HCT116 (cell line): ENCODE measurements around the gene CFB. TPM values are rescaled to one million over a fixed set of nuclear protein-coding genes. Genes with fewer than 3 reads are reported as not detected.

Experiments used
- ATAC-seq: fragments of 200-7000 bp; cut with Tn5 transposase; 2 replicates; pipeline ENCODE4 v1.9.1; 2020; ENCODE audit warnings: mild to moderate bottlenecking, moderate library complexity
- BruUV-seq: library from RNA; stranded (reverse); fragments of 400-500 nt; replicated peaks from 2 replicates; lab custom pipeline; 2021; lab: Mats Ljungman, UMichigan
- CTCF ChIA-PET: fragments of 300-600 bp; sonication (Branson Sonifier 250); formaldehyde crosslinking; loops from one replicate; lab custom pipeline; 2021; ENCODE audit warnings: antibody characterized with exemption; lab: Charles Lee
- POLR2A ChIA-PET: fragments of 300-600, 350-600 bp; sonication (Branson Sonifier 250); formaldehyde crosslinking; loops from one replicate; lab custom pipeline; 2021; ENCODE audit warnings: antibody characterized with exemption; lab: Charles Lee
- RAD21 ChIA-PET, 2 experiments: fragments of 300-600 bp; sonication (Branson Sonifier 250); formaldehyde crosslinking; loops; one replicate each; lab custom pipeline; 2023; ENCODE audit warnings: low total read pairs in 2 of 2; ENCODE audit not compliant: uncharacterized antibody in 2 of 2, unreplicated experiment in 2 of 2, low non-redundant PET in 1 of 2; lab: Charles Lee
- DNase-seq: peaks from one replicate; pipeline ENCODE4 v3.0.0-alpha.2; 2010; ENCODE audit warnings: low read depth, low spot score
- H2AFZ ChIP-seq: fragments of 200-600 bp; shearing (Covaris generic), sonication (generic); 2 replicates; pipeline ENCODE4 v1.6.1; 2017; ENCODE audit warnings: low read depth, mixed run types, mixed read lengths, antibody characterized with exemption, low read length; ENCODE audit not compliant: poor library complexity, severe bottlenecking
- H3K27ac ChIP-seq: 2 replicates; pipeline ENCODE4 v1.5.1; 2012; ENCODE audit warnings: low read depth, low read length
- H3K27me3 ChIP-seq: fragments of 200-600 bp; sonication (generic); 2 replicates; pipeline ENCODE4 v1.6.1; 2016; ENCODE audit warnings: mixed run types, low read length, mixed read lengths; ENCODE audit not compliant: insufficient read depth
- H3K36me3 ChIP-seq, 2 experiments: fragments of 200-500 bp in 1 of 2; fragments of 200-600 bp in 1 of 2; sonication (Bioruptor generic) in 1 of 2; sonication (generic) in 1 of 2; 2 replicates each; pipeline versions ENCODE4 v1.5.1 to v1.6.1; 2014 to 2016; ENCODE audit warnings: low read length in 2 of 2, inconsistent platforms in 1 of 2, mixed read lengths in 1 of 2, mixed run types in 1 of 2; ENCODE audit not compliant: insufficient read depth in 2 of 2, control insufficient read depth in 1 of 2
- H3K4me1 ChIP-seq, 2 experiments: fragments of 200-600 bp in 1 of 2; sonication (generic) in 1 of 2; 2 replicates each; pipeline versions ENCODE4 v1.5.1 to v1.6.1; 2012 to 2017; ENCODE audit warnings: low read length in 2 of 2, inconsistent platforms in 1 of 2, mild to moderate bottlenecking in 1 of 2, mixed read lengths in 1 of 2, mixed run types in 1 of 2, moderate library complexity in 1 of 2; ENCODE audit not compliant: insufficient read depth in 2 of 2, control insufficient read depth in 1 of 2
- H3K4me2 ChIP-seq: fragments of 200-600 bp; sonication (generic); 2 replicates; pipeline ENCODE4 v1.6.1; 2017; ENCODE audit warnings: mixed run types, low read length, mixed read lengths
- H3K4me3 ChIP-seq, 2 experiments: fragments of 200-600 bp in 1 of 2; sonication (generic) in 1 of 2; replicated peaks in 1 of 2; 2 replicates each; pipeline ENCODE4 v1.5.1; 2011 to 2016; ENCODE audit warnings: low read length in 2 of 2, control low read depth in 1 of 2, low read depth in 1 of 2, mild to moderate bottlenecking in 1 of 2, mixed read lengths in 1 of 2, mixed run types in 1 of 2
- H3K79me2 ChIP-seq: fragments of 200-600 bp; sonication (generic); 2 replicates; pipeline ENCODE4 v1.6.1; 2017; ENCODE audit warnings: mild to moderate bottlenecking, mixed run types, low read length, moderate library complexity, mixed read lengths; ENCODE audit not compliant: insufficient read depth
- H3K9ac ChIP-seq: fragments of 200-600 bp; sonication (generic); 2 replicates; pipeline ENCODE4 v1.6.1; 2016; ENCODE audit warnings: low read length, mixed read lengths
- H3K9me2 ChIP-seq: fragments of 200-600 bp; sonication (generic), shearing (Covaris generic); 2 replicates; pipeline ENCODE4 v1.6.1; 2017; ENCODE audit warnings: mixed run types, mild to moderate bottlenecking, moderate library complexity; ENCODE audit not compliant: insufficient read depth
- H3K9me3 ChIP-seq, 2 experiments: fragments of 200-500 bp in 1 of 2; fragments of 200-600 bp in 1 of 2; sonication (Bioruptor generic) in 1 of 2; sonication (generic) in 1 of 2; 2 replicates each; pipeline ENCODE4 v1.6.1; 2014 to 2017; ENCODE audit warnings: low read length in 2 of 2, mixed read lengths in 2 of 2, inconsistent platforms in 1 of 2, low read depth in 1 of 2, mild to moderate bottlenecking in 1 of 2, mixed run types in 1 of 2, moderate library complexity in 1 of 2; ENCODE audit not compliant: control insufficient read depth in 1 of 2, insufficient read depth in 1 of 2
- H4K20me1 ChIP-seq: fragments of 200-600 bp; sonication (generic), shearing (Covaris generic); 2 replicates; pipeline ENCODE4 v1.6.1; 2017; ENCODE audit warnings: mixed run types, mild to moderate bottlenecking, moderate library complexity; ENCODE audit not compliant: insufficient read depth
- CBX3 ChIP-seq: IDR thresholded peaks from 2 replicates; pipeline ENCODE4 v1.6.1; 2012; ENCODE audit warnings: low read depth
- CEBPB ChIP-seq: IDR thresholded peaks from 2 replicates; pipeline ENCODE4 v1.6.1; 2012; ENCODE audit warnings: low read depth
- ELF1 ChIP-seq: IDR thresholded peaks from 2 replicates; pipeline ENCODE4 v1.6.1; 2012; ENCODE audit warnings: low read depth, borderline replicate concordance
- JUND ChIP-seq: IDR thresholded peaks from 2 replicates; pipeline ENCODE4 v1.6.1; 2012
- MAX ChIP-seq: IDR thresholded peaks from 2 replicates; pipeline ENCODE4 v1.6.1; 2012
- POLR2A ChIP-seq: IDR thresholded peaks from 2 replicates; pipeline ENCODE4 v1.7.0; 2011; ENCODE audit warnings: borderline replicate concordance; ENCODE audit not compliant: insufficient read depth, insufficient read length; ENCODE audit errors: extremely low read depth
- POLR2AphosphoS5 ChIP-seq: IDR thresholded peaks from 2 replicates; pipeline ENCODE4 v1.6.1; 2011; ENCODE audit warnings: mild to moderate bottlenecking, low read depth, low read length, moderate library complexity
- SIN3A ChIP-seq: IDR thresholded peaks from 2 replicates; pipeline ENCODE4 v1.6.1; 2012; ENCODE audit warnings: low read depth
- SRF ChIP-seq: IDR thresholded peaks from 2 replicates; pipeline ENCODE4 v1.6.1; 2012; ENCODE audit warnings: low read depth
- TCF7L2 ChIP-seq: IDR thresholded peaks from 2 replicates; pipeline ENCODE4 v1.7.0; 2011; ENCODE audit warnings: borderline replicate concordance, inconsistent platforms; ENCODE audit not compliant: insufficient read depth, insufficient read length; ENCODE audit errors: extremely low read depth
- YY1 ChIP-seq: IDR thresholded peaks from 2 replicates; pipeline ENCODE4 v1.6.1; 2011; ENCODE audit warnings: low read length, low read depth, moderate library complexity, mild to moderate bottlenecking; ENCODE audit not compliant: insufficient replicate concordance; ENCODE audit errors: extremely low read depth
- ZFX ChIP-seq: fragments of 450-650 bp; IDR thresholded peaks from 2 replicates; pipeline ENCODE4 v1.6.1; 2017
- intact Hi-C: fragments of 100-400 bp; cut with micrococcal nuclease; formaldehyde crosslinking; loops from 2 replicates; pipeline ENCODE4 v1.10.0; 2022
- total RNA-seq: library from RNA; stranded (reverse); gene quantifications from one replicate; pipeline ENCODE4 v1.2.1, GENCODE V29; 2021; ENCODE audit not compliant: unreplicated experiment
- TF ChIP-seq, protein P1 (sequence below), 3 experiments: fragments of 200-600 bp in 1 of 3; sonication (generic) in 1 of 3; IDR thresholded peaks in 2 of 3; conservative IDR thresholded peaks in 1 of 3; 2 replicates each; pipeline ENCODE4 v1.5.1; 2012 to 2017; ENCODE audit warnings: low read depth in 2 of 3, low read length in 2 of 3, antibody characterized with exemption in 1 of 3, borderline replicate concordance in 1 of 3, control low read depth in 1 of 3, mild to moderate bottlenecking in 1 of 3, mixed read lengths in 1 of 3, mixed run types in 1 of 3, moderate library complexity in 1 of 3; ENCODE audit not compliant: insufficient read depth in 1 of 3
- TF ChIP-seq, protein P2 (sequence below): IDR thresholded peaks from 2 replicates; pipeline ENCODE4 v1.6.1; 2012
- TF ChIP-seq, protein P3 (sequence below): IDR thresholded peaks from 2 replicates; pipeline ENCODE4 v1.6.1; 2012; ENCODE audit warnings: low read depth
- TF ChIP-seq, protein P4 (sequence below): IDR thresholded peaks from 2 replicates; pipeline ENCODE4 v1.6.1; 2011; ENCODE audit warnings: mild to moderate bottlenecking, low read length, moderate library complexity; ENCODE audit not compliant: insufficient replicate concordance; ENCODE audit errors: extremely low read depth

Gene CFB
- total RNA-seq, 1 experiment from 2014 or later, result 1.5 TPM

DNA sequence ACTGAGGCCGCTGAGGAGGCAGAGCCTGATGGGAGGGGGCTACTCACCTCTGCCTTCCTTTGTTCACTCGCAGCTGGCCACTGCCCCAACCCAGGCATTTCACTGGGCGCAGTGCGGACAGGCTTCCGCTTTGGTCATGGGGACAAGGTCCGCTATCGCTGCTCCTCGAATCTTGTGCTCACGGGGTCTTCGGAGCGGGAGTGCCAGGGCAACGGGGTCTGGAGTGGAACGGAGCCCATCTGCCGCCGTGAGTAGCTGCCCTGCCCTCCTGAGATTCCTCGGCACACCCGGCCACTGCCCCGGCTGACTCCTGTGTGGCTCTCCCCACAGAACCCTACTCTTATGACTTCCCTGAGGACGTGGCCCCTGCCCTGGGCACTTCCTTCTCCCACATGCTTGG, 12.4 kb upstream of the CFB start:
- H3K79me2 ChIP-seq, result no peaks in the 10 kb centered on the region
- H3K36me3 ChIP-seq, result no peaks in the 10 kb centered on the region
- DNase-seq, result no peak
- BruUV-seq, result no TSS peak
- ChIA-PET POLR2A (no interaction called here), RAD21 (no interaction called here), CTCF (no interaction called here)
- H3K27ac ChIP-seq, result no peak overlapping the region
- no peak overlapping the region for H2AFZ ChIP-seq
- H4K20me1 ChIP-seq, result no peaks in the 10 kb centered on the region
- H3K9ac ChIP-seq, result no peak overlapping the region
- intact Hi-C loops, result no loop called here
- peaks cover 0 to 3% of the 10 kb centered on the region in 2 experiments; a peak in 2 of 4 replicates for H3K4me1 ChIP-seq
- no peak overlapping the region for H3K4me3 ChIP-seq
- TF ChIP-seq YY1, result no peak
- TF ChIP-seq MAX, result no peak
- no peak for TF ChIP-seq SIN3A
- TF ChIP-seq, protein P1, sequence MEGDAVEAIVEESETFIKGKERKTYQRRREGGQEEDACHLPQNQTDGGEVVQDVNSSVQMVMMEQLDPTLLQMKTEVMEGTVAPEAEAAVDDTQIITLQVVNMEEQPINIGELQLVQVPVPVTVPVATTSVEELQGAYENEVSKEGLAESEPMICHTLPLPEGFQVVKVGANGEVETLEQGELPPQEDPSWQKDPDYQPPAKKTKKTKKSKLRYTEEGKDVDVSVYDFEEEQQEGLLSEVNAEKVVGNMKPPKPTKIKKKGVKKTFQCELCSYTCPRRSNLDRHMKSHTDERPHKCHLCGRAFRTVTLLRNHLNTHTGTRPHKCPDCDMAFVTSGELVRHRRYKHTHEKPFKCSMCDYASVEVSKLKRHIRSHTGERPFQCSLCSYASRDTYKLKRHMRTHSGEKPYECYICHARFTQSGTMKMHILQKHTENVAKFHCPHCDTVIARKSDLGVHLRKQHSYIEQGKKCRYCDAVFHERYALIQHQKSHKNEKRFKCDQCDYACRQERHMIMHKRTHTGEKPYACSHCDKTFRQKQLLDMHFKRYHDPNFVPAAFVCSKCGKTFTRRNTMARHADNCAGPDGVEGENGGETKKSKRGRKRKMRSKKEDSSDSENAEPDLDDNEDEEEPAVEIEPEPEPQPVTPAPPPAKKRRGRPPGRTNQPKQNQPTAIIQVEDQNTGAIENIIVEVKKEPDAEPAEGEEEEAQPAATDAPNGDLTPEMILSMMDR (IDR thresholded peaks at IDR 0.05 in 2 of 3, conservative IDR thresholded peaks at IDR 0.05 in 1 of 3; ENCODE audit: borderline replicate concordance in 1 of 3, insufficient read depth in 1 of 3, low read depth in 2 of 3, low read length in 2 of 3), result no peak
- no peak for TF ChIP-seq TCF7L2
- no peak for TF ChIP-seq POLR2A
- TF ChIP-seq, protein P2, sequence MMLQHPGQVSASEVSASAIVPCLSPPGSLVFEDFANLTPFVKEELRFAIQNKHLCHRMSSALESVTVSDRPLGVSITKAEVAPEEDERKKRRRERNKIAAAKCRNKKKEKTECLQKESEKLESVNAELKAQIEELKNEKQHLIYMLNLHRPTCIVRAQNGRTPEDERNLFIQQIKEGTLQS, result no peak
- TF ChIP-seq POLR2AphosphoS5, result no peak
- no peak for TF ChIP-seq CEBPB
- TF ChIP-seq, protein P3, sequence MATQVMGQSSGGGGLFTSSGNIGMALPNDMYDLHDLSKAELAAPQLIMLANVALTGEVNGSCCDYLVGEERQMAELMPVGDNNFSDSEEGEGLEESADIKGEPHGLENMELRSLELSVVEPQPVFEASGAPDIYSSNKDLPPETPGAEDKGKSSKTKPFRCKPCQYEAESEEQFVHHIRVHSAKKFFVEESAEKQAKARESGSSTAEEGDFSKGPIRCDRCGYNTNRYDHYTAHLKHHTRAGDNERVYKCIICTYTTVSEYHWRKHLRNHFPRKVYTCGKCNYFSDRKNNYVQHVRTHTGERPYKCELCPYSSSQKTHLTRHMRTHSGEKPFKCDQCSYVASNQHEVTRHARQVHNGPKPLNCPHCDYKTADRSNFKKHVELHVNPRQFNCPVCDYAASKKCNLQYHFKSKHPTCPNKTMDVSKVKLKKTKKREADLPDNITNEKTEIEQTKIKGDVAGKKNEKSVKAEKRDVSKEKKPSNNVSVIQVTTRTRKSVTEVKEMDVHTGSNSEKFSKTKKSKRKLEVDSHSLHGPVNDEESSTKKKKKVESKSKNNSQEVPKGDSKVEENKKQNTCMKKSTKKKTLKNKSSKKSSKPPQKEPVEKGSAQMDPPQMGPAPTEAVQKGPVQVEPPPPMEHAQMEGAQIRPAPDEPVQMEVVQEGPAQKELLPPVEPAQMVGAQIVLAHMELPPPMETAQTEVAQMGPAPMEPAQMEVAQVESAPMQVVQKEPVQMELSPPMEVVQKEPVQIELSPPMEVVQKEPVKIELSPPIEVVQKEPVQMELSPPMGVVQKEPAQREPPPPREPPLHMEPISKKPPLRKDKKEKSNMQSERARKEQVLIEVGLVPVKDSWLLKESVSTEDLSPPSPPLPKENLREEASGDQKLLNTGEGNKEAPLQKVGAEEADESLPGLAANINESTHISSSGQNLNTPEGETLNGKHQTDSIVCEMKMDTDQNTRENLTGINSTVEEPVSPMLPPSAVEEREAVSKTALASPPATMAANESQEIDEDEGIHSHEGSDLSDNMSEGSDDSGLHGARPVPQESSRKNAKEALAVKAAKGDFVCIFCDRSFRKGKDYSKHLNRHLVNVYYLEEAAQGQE, result no peak
- TF ChIP-seq ELF1, result no peak
- no peak for TF ChIP-seq ZFX
- TF ChIP-seq, protein P4, sequence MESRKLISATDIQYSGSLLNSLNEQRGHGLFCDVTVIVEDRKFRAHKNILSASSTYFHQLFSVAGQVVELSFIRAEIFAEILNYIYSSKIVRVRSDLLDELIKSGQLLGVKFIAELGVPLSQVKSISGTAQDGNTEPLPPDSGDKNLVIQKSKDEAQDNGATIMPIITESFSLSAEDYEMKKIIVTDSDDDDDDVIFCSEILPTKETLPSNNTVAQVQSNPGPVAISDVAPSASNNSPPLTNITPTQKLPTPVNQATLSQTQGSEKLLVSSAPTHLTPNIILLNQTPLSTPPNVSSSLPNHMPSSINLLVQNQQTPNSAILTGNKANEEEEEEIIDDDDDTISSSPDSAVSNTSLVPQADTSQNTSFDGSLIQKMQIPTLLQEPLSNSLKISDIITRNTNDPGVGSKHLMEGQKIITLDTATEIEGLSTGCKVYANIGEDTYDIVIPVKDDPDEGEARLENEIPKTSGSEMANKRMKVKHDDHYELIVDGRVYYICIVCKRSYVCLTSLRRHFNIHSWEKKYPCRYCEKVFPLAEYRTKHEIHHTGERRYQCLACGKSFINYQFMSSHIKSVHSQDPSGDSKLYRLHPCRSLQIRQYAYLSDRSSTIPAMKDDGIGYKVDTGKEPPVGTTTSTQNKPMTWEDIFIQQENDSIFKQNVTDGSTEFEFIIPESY, result no peak
- no peak for TF ChIP-seq CBX3
- TF ChIP-seq JUND, result no peak
- TF ChIP-seq SRF, result no peak
- H3K4me2 ChIP-seq, result no peak overlapping the region
- H3K9me2 ChIP-seq, result no peaks in the 10 kb centered on the region
- H3K27me3 ChIP-seq, result no peaks in the 10 kb centered on the region
- no peak for ATAC-seq
- no peaks in the 10 kb centered on the region for H3K9me3 ChIP-seq
